Measurements from ENCODE around the gene SCARB1.

The SCARB1 gene

GRCh38 chr12:124796303-124796960, 67.2 kb downstream of the SCARB1 start:
- DNase-seq (ENCODE audit: low spot score) = no peak

- DNase-seq (ENCODE audit: low spot score) = no peak
These were observed 68.3 kb downstream of the SCARB1 start for GRCh38 chr12:124795081-124795948.

GRCh38 chr12:124792961-124793441, 70.7 kb downstream of the SCARB1 start:
- DNase-seq (ENCODE audit: low spot score) = no peak

- DNase-seq (ENCODE audit: low spot score) = no peak
These were observed 71.5 kb downstream of the SCARB1 start for GRCh38 chr12:124792156-124792555.

GRCh38 chr12:124790650-124791400, 72.8 kb downstream of the SCARB1 start:
- no peak for DNase-seq (ENCODE audit: low spot score)

GRCh38 chr12:124788936-124789555, 74.6 kb downstream of the SCARB1 start:
- DNase-seq (ENCODE audit: low spot score) = no peak

- peak; percentile 97 for DNase-seq (ENCODE audit: low spot score)
These were observed 77.4 kb downstream of the SCARB1 start for GRCh38 chr12:124786061-124786964.

- no peak for DNase-seq (ENCODE audit: low spot score)
These were observed 78.6 kb downstream of the SCARB1 start for GRCh38 chr12:124784871-124785572.

- no peak for DNase-seq (ENCODE audit: low spot score)
These were observed 80.6 kb downstream of the SCARB1 start for GRCh38 chr12:124783087-124783486.

- no peak for DNase-seq (ENCODE audit: low spot score)
These were observed 81.5 kb downstream of the SCARB1 start for GRCh38 chr12:124782132-124782531.

- DNase-seq (ENCODE audit: low spot score) = peak; percentile 63
These were observed 82.6 kb downstream of the SCARB1 start for GRCh38 chr12:124780752-124781685.

GRCh38 chr12:124780336-124780735, 83.3 kb downstream of the SCARB1 start:
- no peak for DNase-seq (ENCODE audit: low spot score)

GRCh38 chr12:124779161-124780141, 84.2 kb downstream of the SCARB1 start:
- DNase-seq (ENCODE audit: low spot score) = peak; percentile 85

GRCh38 chr12:124778411-124778810, 85.3 kb downstream of the SCARB1 start:
- no peak for DNase-seq (ENCODE audit: low spot score)

- DNase-seq (ENCODE audit: low spot score) = no peak
These were observed 86.0 kb downstream of the SCARB1 start for GRCh38 chr12:124777399-124778372.

- DNase-seq (ENCODE audit: low spot score) = no peak
These were observed 87.5 kb downstream of the SCARB1 start for GRCh38 chr12:124776125-124776513.
